Panc1 (cell line): ENCODE measurements around the gene PGPEP1.

ENCODE experiments used
- CTCF ChIP-seq: fragments of 450-650 bp; IDR thresholded peaks from 2 replicates; pipeline ENCODE4 v1.5.1; 2017; ENCODE audit warnings: mild to moderate bottlenecking
- POLR2AphosphoS5 ChIP-seq: IDR thresholded peaks from 2 replicates; pipeline ENCODE4 v1.6.1; 2012; ENCODE audit warnings: mild to moderate bottlenecking, low read depth, low read length, moderate library complexity
- SIN3A ChIP-seq: IDR thresholded peaks from 2 replicates; pipeline ENCODE4 v1.6.1; 2012; ENCODE audit warnings: low read depth, mild to moderate bottlenecking, low read length, moderate library complexity, borderline replicate concordance; ENCODE audit not compliant: insufficient read depth
- TCF7L2 ChIP-seq: IDR thresholded peaks from 2 replicates; pipeline ENCODE4 v1.6.1; 2011; ENCODE audit warnings: mild to moderate bottlenecking, low read depth, low read length, inconsistent platforms
- TF ChIP-seq, protein P1 (sequence below), 2 experiments: IDR thresholded peaks; 2 replicates each; pipeline ENCODE4 v1.6.1; 2011 to 2012; ENCODE audit warnings: low read depth in 2 of 2, control low read depth in 1 of 2, low read length in 1 of 2, mild to moderate bottlenecking in 1 of 2, moderate library complexity in 1 of 2; ENCODE audit not compliant: insufficient read depth in 1 of 2

DNA sequence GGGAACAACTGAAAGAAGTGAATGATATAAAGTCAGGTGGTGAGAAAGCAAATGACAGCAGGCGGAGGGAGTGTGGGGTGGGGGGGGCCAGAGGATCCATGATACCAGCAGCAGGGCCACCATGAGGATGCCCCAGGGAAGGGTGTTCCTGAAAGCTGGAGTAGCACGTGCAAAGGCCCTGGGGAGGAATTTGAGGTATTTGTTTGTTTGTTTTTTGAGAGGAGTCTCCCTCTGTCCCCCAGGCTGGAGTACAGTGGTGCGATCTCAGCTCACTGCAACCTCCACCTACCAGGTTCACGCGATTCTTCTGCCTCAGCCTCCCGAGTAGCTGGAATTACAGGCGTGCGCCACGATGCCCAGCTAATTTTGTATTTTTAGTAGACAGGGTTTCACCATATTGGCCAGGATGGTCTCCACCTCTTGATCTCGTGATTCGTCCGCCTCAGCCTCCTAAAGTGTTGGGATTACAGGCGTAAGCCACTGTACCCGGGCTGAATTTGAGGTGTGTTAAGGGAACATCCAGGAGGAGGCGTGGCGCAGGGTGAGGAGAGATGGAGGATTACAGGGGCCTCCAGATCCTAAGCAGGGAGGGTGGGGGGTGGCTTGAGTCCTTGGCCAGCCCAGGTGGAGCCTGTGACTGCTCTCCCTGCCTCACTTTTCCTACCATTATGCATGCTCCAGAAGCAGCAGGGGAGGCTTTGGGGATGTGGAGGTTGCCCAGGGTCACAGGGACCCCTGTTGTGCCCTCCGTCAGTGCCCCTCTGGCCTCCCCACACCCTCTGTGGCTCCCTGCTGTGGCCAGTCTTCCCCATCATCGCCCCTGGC, 46.5 kb upstream of the PGPEP1 start:
- TF ChIP-seq, protein P1, sequence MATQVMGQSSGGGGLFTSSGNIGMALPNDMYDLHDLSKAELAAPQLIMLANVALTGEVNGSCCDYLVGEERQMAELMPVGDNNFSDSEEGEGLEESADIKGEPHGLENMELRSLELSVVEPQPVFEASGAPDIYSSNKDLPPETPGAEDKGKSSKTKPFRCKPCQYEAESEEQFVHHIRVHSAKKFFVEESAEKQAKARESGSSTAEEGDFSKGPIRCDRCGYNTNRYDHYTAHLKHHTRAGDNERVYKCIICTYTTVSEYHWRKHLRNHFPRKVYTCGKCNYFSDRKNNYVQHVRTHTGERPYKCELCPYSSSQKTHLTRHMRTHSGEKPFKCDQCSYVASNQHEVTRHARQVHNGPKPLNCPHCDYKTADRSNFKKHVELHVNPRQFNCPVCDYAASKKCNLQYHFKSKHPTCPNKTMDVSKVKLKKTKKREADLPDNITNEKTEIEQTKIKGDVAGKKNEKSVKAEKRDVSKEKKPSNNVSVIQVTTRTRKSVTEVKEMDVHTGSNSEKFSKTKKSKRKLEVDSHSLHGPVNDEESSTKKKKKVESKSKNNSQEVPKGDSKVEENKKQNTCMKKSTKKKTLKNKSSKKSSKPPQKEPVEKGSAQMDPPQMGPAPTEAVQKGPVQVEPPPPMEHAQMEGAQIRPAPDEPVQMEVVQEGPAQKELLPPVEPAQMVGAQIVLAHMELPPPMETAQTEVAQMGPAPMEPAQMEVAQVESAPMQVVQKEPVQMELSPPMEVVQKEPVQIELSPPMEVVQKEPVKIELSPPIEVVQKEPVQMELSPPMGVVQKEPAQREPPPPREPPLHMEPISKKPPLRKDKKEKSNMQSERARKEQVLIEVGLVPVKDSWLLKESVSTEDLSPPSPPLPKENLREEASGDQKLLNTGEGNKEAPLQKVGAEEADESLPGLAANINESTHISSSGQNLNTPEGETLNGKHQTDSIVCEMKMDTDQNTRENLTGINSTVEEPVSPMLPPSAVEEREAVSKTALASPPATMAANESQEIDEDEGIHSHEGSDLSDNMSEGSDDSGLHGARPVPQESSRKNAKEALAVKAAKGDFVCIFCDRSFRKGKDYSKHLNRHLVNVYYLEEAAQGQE (IDR thresholded peaks at IDR 0.05; ENCODE audit: insufficient read depth in 1 of 2, low read depth in 2 of 2, low read length in 1 of 2): no peak
- TF ChIP-seq CTCF: no peak
- TF ChIP-seq SIN3A: no peak
- TF ChIP-seq POLR2AphosphoS5: no peak
- no peak for TF ChIP-seq TCF7L2
